Measurements from ENCODE around the gene NCK2. TPM values are rescaled to one million over a fixed set of nuclear protein-coding genes. Genes with fewer than 3 reads are reported as not detected.

Gene NCK2
- total RNA-seq, 1 donor from 2014 or later: 90.0 TPM

DNA sequence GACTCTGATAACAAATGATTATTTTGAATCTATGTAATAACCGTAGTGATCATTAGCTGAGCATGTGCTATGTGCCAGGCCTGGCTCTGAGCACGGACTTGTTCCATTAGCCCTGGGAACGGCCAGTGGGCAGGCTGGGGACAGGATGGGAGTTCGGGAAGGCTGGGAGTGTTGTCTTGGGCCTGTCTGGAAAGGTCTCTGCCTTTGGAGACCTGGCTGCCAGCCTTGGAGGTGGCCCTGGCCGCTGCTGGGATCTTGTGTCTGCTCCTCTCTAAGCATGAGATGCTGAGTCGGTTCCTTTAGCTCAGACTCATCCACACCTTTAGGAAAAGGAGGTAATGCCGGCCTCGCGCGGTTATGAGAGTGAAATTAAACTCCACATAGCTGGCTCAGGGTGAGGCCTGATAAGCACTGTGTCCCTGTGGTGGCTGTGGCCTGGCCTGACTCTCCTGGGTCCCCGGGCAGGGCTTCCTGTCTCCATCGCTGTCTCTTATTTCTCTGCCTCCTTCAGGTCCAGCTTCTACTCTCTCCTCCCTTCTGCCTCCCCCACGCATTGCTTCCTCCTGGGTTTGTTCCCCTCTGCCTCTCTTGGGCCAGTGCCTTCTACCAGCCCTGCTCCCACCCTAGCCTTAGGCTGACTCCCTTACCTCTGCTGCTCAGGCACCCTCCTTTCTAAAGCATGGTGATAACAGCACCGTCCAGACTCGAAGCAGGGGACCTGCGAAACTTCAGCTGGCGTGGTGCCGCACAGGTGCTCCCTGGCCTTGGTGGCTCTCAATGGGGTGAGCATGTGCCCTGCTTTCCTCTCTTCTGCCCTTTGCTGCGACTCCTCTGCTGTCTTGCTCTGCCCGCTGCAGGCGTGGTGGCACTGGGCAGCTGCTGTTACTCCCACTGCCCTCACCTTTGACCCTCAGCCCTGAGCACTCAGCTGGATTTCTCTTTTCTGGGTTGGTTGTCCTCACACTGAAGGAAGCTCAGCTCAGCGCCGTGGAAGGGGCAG lies 41.8 kb downstream of the NCK2 start:
- peaks cover 1% of the 10 kb centered on the region for H3K36me3 ChIP-seq (ENCODE audit: control insufficient read depth, insufficient read depth, low read length)
- no peaks in the 10 kb centered on the region for H3K27me3 ChIP-seq (ENCODE audit: control insufficient read depth, insufficient read depth, low read length)
- TF ChIP-seq, protein P1, sequence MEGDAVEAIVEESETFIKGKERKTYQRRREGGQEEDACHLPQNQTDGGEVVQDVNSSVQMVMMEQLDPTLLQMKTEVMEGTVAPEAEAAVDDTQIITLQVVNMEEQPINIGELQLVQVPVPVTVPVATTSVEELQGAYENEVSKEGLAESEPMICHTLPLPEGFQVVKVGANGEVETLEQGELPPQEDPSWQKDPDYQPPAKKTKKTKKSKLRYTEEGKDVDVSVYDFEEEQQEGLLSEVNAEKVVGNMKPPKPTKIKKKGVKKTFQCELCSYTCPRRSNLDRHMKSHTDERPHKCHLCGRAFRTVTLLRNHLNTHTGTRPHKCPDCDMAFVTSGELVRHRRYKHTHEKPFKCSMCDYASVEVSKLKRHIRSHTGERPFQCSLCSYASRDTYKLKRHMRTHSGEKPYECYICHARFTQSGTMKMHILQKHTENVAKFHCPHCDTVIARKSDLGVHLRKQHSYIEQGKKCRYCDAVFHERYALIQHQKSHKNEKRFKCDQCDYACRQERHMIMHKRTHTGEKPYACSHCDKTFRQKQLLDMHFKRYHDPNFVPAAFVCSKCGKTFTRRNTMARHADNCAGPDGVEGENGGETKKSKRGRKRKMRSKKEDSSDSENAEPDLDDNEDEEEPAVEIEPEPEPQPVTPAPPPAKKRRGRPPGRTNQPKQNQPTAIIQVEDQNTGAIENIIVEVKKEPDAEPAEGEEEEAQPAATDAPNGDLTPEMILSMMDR (IDR thresholded peaks at IDR 0.05; ENCODE audit: insufficient read depth, low read length, severe bottlenecking): no peak
- FAIRE-seq (no peak), DNase-seq (ENCODE audit: low read depth) (no peak)
- H3K4me3 ChIP-seq (ENCODE audit: low read depth, low read length): no peak overlapping the region

DNA sequence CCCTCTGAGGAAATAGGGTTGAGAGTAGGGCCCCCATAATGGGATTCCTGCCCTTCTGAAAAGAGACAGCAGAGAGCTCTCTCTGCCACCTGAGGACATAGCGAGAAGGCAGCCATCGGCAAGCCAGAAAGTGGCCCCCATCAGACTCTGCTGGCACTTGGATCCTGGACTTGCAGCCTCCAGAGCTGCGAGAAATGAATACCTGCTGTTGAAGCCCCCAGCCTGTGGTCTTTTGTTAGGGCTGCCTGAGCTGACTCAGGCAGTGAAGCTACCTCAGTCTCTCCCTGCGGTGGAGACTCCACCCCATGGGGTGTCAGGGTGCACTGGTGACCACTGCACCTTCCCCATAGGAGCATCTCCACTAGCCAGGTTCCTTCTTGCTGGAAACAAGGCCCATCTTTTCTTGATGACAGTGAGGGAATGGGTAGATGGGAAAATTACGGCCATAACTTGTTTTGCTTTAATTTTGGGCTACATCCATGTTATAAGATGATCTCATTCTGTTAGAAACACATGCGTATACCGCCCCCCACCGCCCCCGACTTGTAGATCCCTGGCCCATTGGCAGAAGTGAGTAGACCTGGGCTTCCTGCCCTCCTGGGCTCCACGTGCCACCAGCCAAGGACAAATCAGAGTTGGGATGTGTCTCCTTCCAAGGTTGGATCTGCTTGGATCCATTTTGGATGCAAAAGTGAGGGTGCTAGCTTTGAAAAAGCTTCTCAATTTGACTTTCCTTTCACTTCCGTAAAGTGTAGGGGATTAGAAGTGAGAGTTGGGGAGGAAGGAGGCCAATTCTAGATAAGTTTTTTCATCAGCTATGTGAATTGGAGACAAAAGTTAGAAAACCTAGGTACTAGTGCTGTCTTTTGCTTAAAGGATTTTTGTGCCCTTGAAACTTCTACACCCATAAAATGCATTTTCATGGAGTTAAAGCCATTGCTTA lies 42.9 kb downstream of the NCK2 start:
- peaks cover 1% of the 10 kb centered on the region for H3K36me3 ChIP-seq (ENCODE audit: control insufficient read depth, insufficient read depth, low read length)
- FAIRE-seq: no peak
- TF ChIP-seq, protein P1 (IDR thresholded peaks at IDR 0.05; ENCODE audit: insufficient read depth, low read length, severe bottlenecking): no peak
- H3K27me3 ChIP-seq (ENCODE audit: control insufficient read depth, insufficient read depth, low read length): no peaks in the 10 kb centered on the region
- H3K4me3 ChIP-seq (ENCODE audit: low read depth, low read length): no peak overlapping the region
- no peak for DNase-seq (ENCODE audit: low read depth)

DNA sequence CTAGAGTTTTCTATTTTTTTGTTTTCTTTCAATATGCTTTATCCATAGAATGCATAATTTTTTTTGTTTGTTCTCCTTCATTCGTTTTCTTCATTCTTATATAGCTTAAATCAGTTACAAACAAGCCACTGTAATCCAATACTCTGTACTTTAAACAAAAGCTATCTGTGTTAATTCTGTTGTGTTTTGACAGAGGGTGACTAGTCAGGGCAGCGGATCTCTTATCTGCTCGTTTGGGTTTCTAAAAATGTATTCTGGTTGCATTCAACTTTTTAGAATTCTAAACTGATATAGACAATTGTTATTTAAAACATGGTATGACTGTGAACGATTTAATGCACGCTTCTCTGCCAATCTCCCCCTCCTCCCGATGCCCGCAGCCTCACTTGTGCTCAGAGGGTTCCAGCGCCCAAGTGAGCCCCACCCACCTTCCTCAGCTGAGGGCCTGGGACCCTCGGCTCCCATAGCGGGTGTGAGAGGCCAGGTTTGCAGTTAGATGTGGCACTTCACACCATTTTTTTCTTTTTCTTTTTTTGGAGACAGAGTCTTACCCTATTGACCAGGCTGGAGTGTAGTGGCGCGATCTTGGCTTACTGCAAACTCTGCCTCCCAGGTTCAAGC lies 44.1 kb downstream of the NCK2 start:
- Histone ChIP-seq H3K4me3 (ENCODE audit: low read depth, low read length) (no peak overlapping the region), H3K27me3 (ENCODE audit: control insufficient read depth, insufficient read depth, low read length) (no peaks in the 10 kb centered on the region), H3K36me3 (ENCODE audit: control insufficient read depth, insufficient read depth, low read length) (peaks cover 1% of the 10 kb centered on the region)
- FAIRE-seq: no peak
- no peak for DNase-seq (ENCODE audit: low read depth)
- TF ChIP-seq, protein P1 (IDR thresholded peaks at IDR 0.05; ENCODE audit: insufficient read depth, low read length, severe bottlenecking): no peak

DNA sequence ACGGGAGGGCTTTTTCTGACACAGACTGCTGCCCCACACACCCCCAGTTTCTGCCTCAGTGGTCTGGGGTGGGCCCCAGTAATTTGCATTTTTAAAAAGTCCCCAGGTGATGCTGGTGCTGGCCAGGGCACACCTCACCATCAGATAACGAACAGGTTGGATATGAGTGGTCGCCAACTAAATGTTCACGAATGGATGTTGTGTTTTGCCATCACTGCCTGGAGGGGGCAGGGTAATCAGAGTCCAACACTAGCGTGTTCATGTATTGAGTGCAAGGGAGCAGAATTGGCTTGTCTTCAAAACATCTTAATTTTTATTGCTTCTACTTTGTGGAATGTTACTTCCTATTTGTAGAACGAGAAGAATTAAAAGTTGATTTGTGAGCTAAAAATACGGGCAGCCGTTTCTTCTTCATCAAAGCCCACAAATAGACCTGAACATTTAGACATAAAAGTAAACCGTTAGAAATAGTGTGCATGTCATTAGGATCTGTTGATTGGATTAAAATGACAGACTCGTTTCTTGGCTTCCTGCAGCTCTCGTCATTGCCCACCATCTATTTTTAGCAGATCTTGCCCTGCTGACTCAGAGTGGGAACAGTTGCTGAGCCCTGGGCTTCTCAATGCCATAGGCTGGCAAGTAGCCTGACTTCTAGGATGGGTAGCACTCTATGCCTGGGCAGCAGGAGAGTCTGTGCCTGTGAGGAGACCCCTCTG lies 45.2 kb downstream of the NCK2 start:
- no peak for FAIRE-seq
- Histone ChIP-seq H3K4me3 (ENCODE audit: low read depth, low read length) (no peak overlapping the region), H3K36me3 (ENCODE audit: control insufficient read depth, insufficient read depth, low read length) (no peaks in the 10 kb centered on the region), H3K27me3 (ENCODE audit: control insufficient read depth, insufficient read depth, low read length) (no peaks in the 10 kb centered on the region)
- TF ChIP-seq, protein P1 (IDR thresholded peaks at IDR 0.05; ENCODE audit: insufficient read depth, low read length, severe bottlenecking): no peak
- peak; percentile 72 for DNase-seq (ENCODE audit: low read depth)

Measured in bronchial epithelial cell (primary cell).